ES-I3 (cell line): Measurements from ENCODE around the gene TMPRSS9.

Source experiments
- H3K36me3 ChIP-seq: 2 replicates; pipeline ENCODE4 v1.6.1; 2013; ENCODE audit warnings: mild to moderate bottlenecking, low read length, control low read depth, moderate library complexity; ENCODE audit not compliant: insufficient read depth
- H3K4me1 ChIP-seq: 2 replicates; pipeline ENCODE4 v1.6.1; 2013; ENCODE audit warnings: mild to moderate bottlenecking, control low read depth, low read length; ENCODE audit not compliant: insufficient read depth
- H3K9ac ChIP-seq: 2 replicates; pipeline ENCODE4 v1.6.1; 2013; ENCODE audit warnings: low read depth, mild to moderate bottlenecking, low read length, moderate library complexity
- H3K9me3 ChIP-seq: 2 replicates; pipeline ENCODE4 v1.6.1; 2013; ENCODE audit warnings: mild to moderate bottlenecking, low read length, moderate library complexity; ENCODE audit not compliant: control insufficient read depth, insufficient read depth

TMPRSS9 gene

GRCh38 chr19:2333807-2334211, 26.3 kb upstream of the TMPRSS9 start:
- no peak overlapping the region for H3K9ac ChIP-seq
- no peaks in the 10 kb centered on the region; the same call in 1 of the 2 replicates for H3K9me3 ChIP-seq
- H3K36me3 ChIP-seq, result no peaks in the 10 kb centered on the region
- H3K4me1 ChIP-seq, result peaks cover 9% of the 10 kb centered on the region

- Histone ChIP-seq H3K36me3 (no peaks in the 10 kb centered on the region), H3K9ac (no peak overlapping the region)
Measured at GRCh38 chr19:2334426-2334825, 25.6 kb upstream of the TMPRSS9 start.

GRCh38 chr19:2334986-2335846, 24.8 kb upstream of the TMPRSS9 start:
- Histone ChIP-seq H3K4me1 (peaks cover 9% of the 10 kb centered on the region), H3K9me3 (no peaks in the 10 kb centered on the region; the same call in 1 of the 2 replicates), H3K9ac (no peak overlapping the region), H3K36me3 (no peaks in the 10 kb centered on the region)

More at GRCh38 chr19:2334426-2334825, 25.6 kb upstream of the TMPRSS9 start:
- Histone ChIP-seq H3K9me3 (no peaks in the 10 kb centered on the region; the same call in 1 of the 2 replicates), H3K4me1 (peaks cover 9% of the 10 kb centered on the region)

GRCh38 chr19:2335848-2336247, 24.2 kb upstream of the TMPRSS9 start:
- Histone ChIP-seq H3K9ac (no peak overlapping the region), H3K4me1 (peaks cover 4% of the 10 kb centered on the region), H3K9me3 (no peaks in the 10 kb centered on the region; the same call in 1 of the 2 replicates), H3K36me3 (no peaks in the 10 kb centered on the region)

GRCh38 chr19:2336528-2337328, 23.3 kb upstream of the TMPRSS9 start:
- no peak overlapping the region for H3K9ac ChIP-seq
- no peaks in the 10 kb centered on the region; the same call in 1 of the 2 replicates for H3K9me3 ChIP-seq
- H3K4me1 ChIP-seq, result no peaks in the 10 kb centered on the region; the same call in 1 of the 2 replicates
- H3K36me3 ChIP-seq, result no peaks in the 10 kb centered on the region

- no peaks in the 10 kb centered on the region for H3K4me1 ChIP-seq
- no peaks in the 10 kb centered on the region for H3K36me3 ChIP-seq
- no peaks in the 10 kb centered on the region; the same call in 1 of the 2 replicates for H3K9me3 ChIP-seq
- H3K9ac ChIP-seq, result no peak overlapping the region
Measured at GRCh38 chr19:2337329-2337707, 22.7 kb upstream of the TMPRSS9 start.

- H3K4me1 ChIP-seq, result no peaks in the 10 kb centered on the region
- no peaks in the 10 kb centered on the region for H3K36me3 ChIP-seq
- no peak overlapping the region for H3K9ac ChIP-seq
- no peaks in the 10 kb centered on the region; the same call in 1 of the 2 replicates for H3K9me3 ChIP-seq
Measured at GRCh38 chr19:2338055-2338615, 21.9 kb upstream of the TMPRSS9 start.

GRCh38 chr19:2338751-2339643, 21.1 kb upstream of the TMPRSS9 start:
- no peaks in the 10 kb centered on the region for H3K36me3 ChIP-seq
- no peak overlapping the region for H3K9ac ChIP-seq
- H3K4me1 ChIP-seq, result no peaks in the 10 kb centered on the region

GRCh38 chr19:2339644-2340310, 20.3 kb upstream of the TMPRSS9 start:
- H3K36me3 ChIP-seq, result no peaks in the 10 kb centered on the region
- no peak overlapping the region for H3K9ac ChIP-seq
- no peaks in the 10 kb centered on the region; the same call in 1 of the 2 replicates for H3K9me3 ChIP-seq
- H3K4me1 ChIP-seq, result no peaks in the 10 kb centered on the region

More at GRCh38 chr19:2338751-2339643, 21.1 kb upstream of the TMPRSS9 start:
- no peaks in the 10 kb centered on the region; the same call in 1 of the 2 replicates for H3K9me3 ChIP-seq

- Histone ChIP-seq H3K36me3 (no peaks in the 10 kb centered on the region), H3K9ac (no peak overlapping the region), H3K4me1 (no peaks in the 10 kb centered on the region), H3K9me3 (no peaks in the 10 kb centered on the region)
Measured at GRCh38 chr19:2340496-2341243, 19.4 kb upstream of the TMPRSS9 start.

- Histone ChIP-seq H3K4me1 (no peaks in the 10 kb centered on the region), H3K36me3 (no peaks in the 10 kb centered on the region), H3K9me3 (no peaks in the 10 kb centered on the region), H3K9ac (no peak overlapping the region)
Measured at GRCh38 chr19:2341244-2341751, 18.8 kb upstream of the TMPRSS9 start.

GRCh38 chr19:2341982-2342381, 18.1 kb upstream of the TMPRSS9 start:
- H3K4me1 ChIP-seq, result no peaks in the 10 kb centered on the region
- H3K36me3 ChIP-seq, result no peaks in the 10 kb centered on the region; the same call in 1 of the 2 replicates
- no peak overlapping the region for H3K9ac ChIP-seq
- no peaks in the 10 kb centered on the region for H3K9me3 ChIP-seq
